Activated T-helper 1 cell treated with anti-CD3 and anti-CD28 coated beads, Interleukin-12 subunit alpha, Interleukin-12 subunit beta, Interleukin-2, Interleukin-4 antibody, amounts not matched to agents 30 ng/mL and 10 ng/mL and 1 ng/mL, durations not matched to agents 14 hours and 24 hours and 36 hours (primary cell): ENCODE data around the gene ITFG1. TPM values are rescaled to one million over a fixed set of nuclear protein-coding genes. Genes with fewer than 3 reads are reported as not detected.
"Not testable (repeated sequence)": the region's sequence is repeated elsewhere in the genome, so short reads cannot be mapped to it uniquely, and the experiment has no call there.

ENCODE experiments used
- DNase-seq: peaks from one replicate; pipeline ENCODE4 v3.0.0; 2021; ENCODE audit warnings: low spot score
- H3K27ac Mint-ChIP-seq: one replicate; pipeline ENCODE4 v1.8.0; 2021; ENCODE audit warnings: mild to moderate bottlenecking, mixed read lengths
- H3K27me3 Mint-ChIP-seq: one replicate; pipeline ENCODE4 v1.8.0; 2022; ENCODE audit warnings: mild to moderate bottlenecking, moderate library complexity, mixed read lengths; ENCODE audit not compliant: insufficient read depth
- H3K36me3 Mint-ChIP-seq: one replicate; pipeline ENCODE4 v1.8.0; 2021; ENCODE audit warnings: low read depth, mixed read lengths
- H3K4me1 Mint-ChIP-seq: one replicate; pipeline ENCODE4 v1.8.0; 2021; ENCODE audit warnings: low read depth, mixed read lengths
- H3K4me3 Mint-ChIP-seq: one replicate; pipeline ENCODE4 v1.8.0; 2021; ENCODE audit warnings: mild to moderate bottlenecking, moderate library complexity, mixed read lengths
- H3K9me3 Mint-ChIP-seq: one replicate; pipeline ENCODE4 v1.8.0; 2021; ENCODE audit warnings: mixed read lengths
- intact Hi-C: fragments of 100-400 bp; cut with micrococcal nuclease; formaldehyde crosslinking; loops from one replicate; pipeline ENCODE4 v1.15.1; 2024
- total RNA-seq: library from RNA; stranded (reverse); gene quantifications from 2 replicates; pipeline ENCODE4 v1.2.3, GENCODE V29; 2022

The ITFG1 gene
- total RNA-seq, 1 donor from 2014 or later, result 25.4 TPM

- peaks cover 1% of the 10 kb centered on the region for H3K36me3 Mint-ChIP-seq
- peaks cover 7% of the 10 kb centered on the region for H3K4me1 Mint-ChIP-seq
- DNase-seq, result no peak
- H3K4me3 Mint-ChIP-seq, result no peak overlapping the region
- H3K27me3 Mint-ChIP-seq, result no peaks in the 10 kb centered on the region
- no peaks in the 10 kb centered on the region for H3K9me3 Mint-ChIP-seq
- H3K27ac Mint-ChIP-seq, result no peak overlapping the region
- intact Hi-C loops, result no loop called here
These were observed 231.5 kb downstream of the ITFG1 start for GRCh38 chr16:47229053-47230050.

GRCh38 chr16:47228241-47228640 is 232.6 kb downstream of the ITFG1 start:
- no peaks in the 10 kb centered on the region for H3K36me3 Mint-ChIP-seq
- H3K27ac Mint-ChIP-seq, result no peak overlapping the region
- H3K9me3 Mint-ChIP-seq, result no peaks in the 10 kb centered on the region
- intact Hi-C loops, result no loop called here
- H3K27me3 Mint-ChIP-seq, result no peaks in the 10 kb centered on the region
- H3K4me3 Mint-ChIP-seq, result no peak overlapping the region
- DNase-seq, result no peak
- H3K4me1 Mint-ChIP-seq, result peaks cover 7% of the 10 kb centered on the region

GRCh38 chr16:47213761-47214440 is 247.0 kb downstream of the ITFG1 start:
- Mint-ChIP-seq H3K4me1 (no peaks in the 10 kb centered on the region), H3K27me3 (no peaks in the 10 kb centered on the region), H3K4me3 (no peak overlapping the region), H3K9me3 (no peaks in the 10 kb centered on the region), H3K36me3 (peaks cover 3% of the 10 kb centered on the region), H3K27ac (no peak overlapping the region)
- intact Hi-C loops, result no loop called here
- DNase-seq, result no peak

- Mint-ChIP-seq H3K27me3 (no peaks in the 10 kb centered on the region), H3K27ac (no peak overlapping the region), H3K36me3 (peaks cover 2% of the 10 kb centered on the region), H3K9me3 (no peaks in the 10 kb centered on the region), H3K4me3 (no peak overlapping the region), H3K4me1 (no peaks in the 10 kb centered on the region)
- intact Hi-C loops, result no loop called here
- no peak for DNase-seq
These were observed 249.6 kb downstream of the ITFG1 start for GRCh38 chr16:47211218-47211617.

GRCh38 chr16:47204736-47205504 is 255.9 kb downstream of the ITFG1 start:
- H3K9me3 Mint-ChIP-seq, result no peaks in the 10 kb centered on the region
- H3K27me3 Mint-ChIP-seq, result no peaks in the 10 kb centered on the region
- no peaks in the 10 kb centered on the region for H3K36me3 Mint-ChIP-seq
- H3K4me3 Mint-ChIP-seq, result no peak overlapping the region
- no peak for DNase-seq
- H3K27ac Mint-ChIP-seq, result no peak overlapping the region
- H3K4me1 Mint-ChIP-seq, result no peaks in the 10 kb centered on the region
- intact Hi-C loops, result no loop called here

GRCh38 chr16:47203433-47203832 is 257.4 kb downstream of the ITFG1 start:
- H3K27ac Mint-ChIP-seq, H3K9me3 Mint-ChIP-seq, H3K4me3 Mint-ChIP-seq, DNase-seq, H3K4me1 Mint-ChIP-seq, H3K27me3 Mint-ChIP-seq, H3K36me3 Mint-ChIP-seq, intact Hi-C loops: not testable (repeated sequence)

- intact Hi-C loops, result no loop called here
- Mint-ChIP-seq H3K4me3 (no peak overlapping the region), H3K9me3 (no peaks in the 10 kb centered on the region), H3K4me1 (no peaks in the 10 kb centered on the region), H3K27me3 (no peaks in the 10 kb centered on the region), H3K36me3 (no peaks in the 10 kb centered on the region), H3K27ac (no peak overlapping the region)
- no peak for DNase-seq
These were observed 262.7 kb downstream of the ITFG1 start for GRCh38 chr16:47198180-47198575.

- DNase-seq, result no peak
- H3K36me3 Mint-ChIP-seq, result no peaks in the 10 kb centered on the region
- H3K27ac Mint-ChIP-seq, result no peak overlapping the region
- no peaks in the 10 kb centered on the region for H3K4me1 Mint-ChIP-seq
- H3K9me3 Mint-ChIP-seq, result no peaks in the 10 kb centered on the region
- H3K4me3 Mint-ChIP-seq, result no peak overlapping the region
- H3K27me3 Mint-ChIP-seq, result no peaks in the 10 kb centered on the region
- intact Hi-C loops, result no loop called here
These were observed 263.2 kb downstream of the ITFG1 start for GRCh38 chr16:47197536-47198179.

- DNase-seq, result no peak
- intact Hi-C loops, result no loop called here
- Mint-ChIP-seq H3K36me3 (no peaks in the 10 kb centered on the region), H3K4me1 (no peaks in the 10 kb centered on the region), H3K4me3 (no peak overlapping the region), H3K27ac (no peak overlapping the region), H3K9me3 (no peaks in the 10 kb centered on the region), H3K27me3 (no peaks in the 10 kb centered on the region)
These were observed 264.4 kb downstream of the ITFG1 start for GRCh38 chr16:47196457-47196856.

- DNase-seq, result no peak
- Mint-ChIP-seq H3K36me3 (no peaks in the 10 kb centered on the region), H3K9me3 (no peaks in the 10 kb centered on the region), H3K4me1 (no peaks in the 10 kb centered on the region), H3K4me3 (no peak overlapping the region), H3K27me3 (no peaks in the 10 kb centered on the region), H3K27ac (no peak overlapping the region)
- intact Hi-C loops, result no loop called here
These were observed 278.5 kb downstream of the ITFG1 start for GRCh38 chr16:47182318-47182717.

GRCh38 chr16:47181066-47181465 is 279.8 kb downstream of the ITFG1 start:
- H3K27ac Mint-ChIP-seq, H3K9me3 Mint-ChIP-seq, H3K4me1 Mint-ChIP-seq, DNase-seq, H3K4me3 Mint-ChIP-seq, intact Hi-C loops, H3K27me3 Mint-ChIP-seq, H3K36me3 Mint-ChIP-seq: not testable (repeated sequence)

GRCh38 chr16:47180073-47180472 is 280.8 kb downstream of the ITFG1 start:
- no peak overlapping the region for H3K4me3 Mint-ChIP-seq
- intact Hi-C loops, result no loop called here
- H3K27me3 Mint-ChIP-seq, result no peaks in the 10 kb centered on the region

More at GRCh38 chr16:47180073-47180472, 280.8 kb downstream of the ITFG1 start:
- Mint-ChIP-seq H3K9me3 (no peaks in the 10 kb centered on the region), H3K4me1 (no peaks in the 10 kb centered on the region), H3K36me3 (no peaks in the 10 kb centered on the region), H3K27ac (no peak overlapping the region)
- no peak for DNase-seq
